DOHH2 (cell line): Measurements from ENCODE around the gene EXOC3L1.

Source experiments
- EZH2phosphoT487 ChIP-seq: fragments of 200-600 bp; sonication (generic); IDR thresholded peaks from 2 replicates; pipeline ENCODE4 v1.6.1; 2017; ENCODE audit warnings: borderline replicate concordance, mild to moderate bottlenecking, antibody characterized with exemption, low read length, moderate library complexity, mixed read lengths
- TF ChIP-seq, protein P1 (sequence below): fragments of 200-600 bp; sonication (generic); IDR thresholded peaks from one replicate; pipeline ENCODE4 v1.5.1; 2014; ENCODE audit warnings: antibody characterized with exemption, mild to moderate bottlenecking, low read depth, low read length; ENCODE audit not compliant: poor library complexity, severe bottlenecking

DNA sequence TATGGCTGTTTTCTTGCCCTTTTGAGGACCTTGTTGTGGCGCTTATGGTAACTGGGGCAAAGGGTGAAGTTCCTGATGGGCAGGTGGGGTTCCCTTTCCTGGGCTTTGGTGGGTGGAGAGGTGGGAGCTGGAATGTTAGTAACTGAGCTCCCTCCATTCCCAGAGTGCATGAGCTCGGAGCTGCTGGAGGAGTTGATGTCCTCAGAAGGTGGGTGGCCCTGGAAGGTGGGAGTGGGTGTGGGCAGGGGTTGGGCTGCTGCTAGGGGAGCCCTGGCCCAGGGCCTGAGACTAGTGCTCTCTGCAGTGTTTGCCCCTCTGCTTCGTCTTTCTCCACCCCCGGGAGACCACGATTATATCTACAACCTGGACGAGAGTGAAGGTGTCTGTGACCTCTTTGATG is 7.8 kb upstream of the EXOC3L1 start:
- TF ChIP-seq, protein P1, sequence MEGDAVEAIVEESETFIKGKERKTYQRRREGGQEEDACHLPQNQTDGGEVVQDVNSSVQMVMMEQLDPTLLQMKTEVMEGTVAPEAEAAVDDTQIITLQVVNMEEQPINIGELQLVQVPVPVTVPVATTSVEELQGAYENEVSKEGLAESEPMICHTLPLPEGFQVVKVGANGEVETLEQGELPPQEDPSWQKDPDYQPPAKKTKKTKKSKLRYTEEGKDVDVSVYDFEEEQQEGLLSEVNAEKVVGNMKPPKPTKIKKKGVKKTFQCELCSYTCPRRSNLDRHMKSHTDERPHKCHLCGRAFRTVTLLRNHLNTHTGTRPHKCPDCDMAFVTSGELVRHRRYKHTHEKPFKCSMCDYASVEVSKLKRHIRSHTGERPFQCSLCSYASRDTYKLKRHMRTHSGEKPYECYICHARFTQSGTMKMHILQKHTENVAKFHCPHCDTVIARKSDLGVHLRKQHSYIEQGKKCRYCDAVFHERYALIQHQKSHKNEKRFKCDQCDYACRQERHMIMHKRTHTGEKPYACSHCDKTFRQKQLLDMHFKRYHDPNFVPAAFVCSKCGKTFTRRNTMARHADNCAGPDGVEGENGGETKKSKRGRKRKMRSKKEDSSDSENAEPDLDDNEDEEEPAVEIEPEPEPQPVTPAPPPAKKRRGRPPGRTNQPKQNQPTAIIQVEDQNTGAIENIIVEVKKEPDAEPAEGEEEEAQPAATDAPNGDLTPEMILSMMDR, result no peak
- TF ChIP-seq EZH2phosphoT487, result no peak
